Measurements from ENCODE around the gene MERTK. TPM values are rescaled to one million over a fixed set of nuclear protein-coding genes. Genes with fewer than 3 reads are reported as not detected.

MERTK gene
- total and polyA plus RNA-seq, 2 of the 13 experiments (the other 11 are each of a cell fraction or from before 2014, with no cell fraction given), result 37.3 to 44.7 TPM

DNA sequence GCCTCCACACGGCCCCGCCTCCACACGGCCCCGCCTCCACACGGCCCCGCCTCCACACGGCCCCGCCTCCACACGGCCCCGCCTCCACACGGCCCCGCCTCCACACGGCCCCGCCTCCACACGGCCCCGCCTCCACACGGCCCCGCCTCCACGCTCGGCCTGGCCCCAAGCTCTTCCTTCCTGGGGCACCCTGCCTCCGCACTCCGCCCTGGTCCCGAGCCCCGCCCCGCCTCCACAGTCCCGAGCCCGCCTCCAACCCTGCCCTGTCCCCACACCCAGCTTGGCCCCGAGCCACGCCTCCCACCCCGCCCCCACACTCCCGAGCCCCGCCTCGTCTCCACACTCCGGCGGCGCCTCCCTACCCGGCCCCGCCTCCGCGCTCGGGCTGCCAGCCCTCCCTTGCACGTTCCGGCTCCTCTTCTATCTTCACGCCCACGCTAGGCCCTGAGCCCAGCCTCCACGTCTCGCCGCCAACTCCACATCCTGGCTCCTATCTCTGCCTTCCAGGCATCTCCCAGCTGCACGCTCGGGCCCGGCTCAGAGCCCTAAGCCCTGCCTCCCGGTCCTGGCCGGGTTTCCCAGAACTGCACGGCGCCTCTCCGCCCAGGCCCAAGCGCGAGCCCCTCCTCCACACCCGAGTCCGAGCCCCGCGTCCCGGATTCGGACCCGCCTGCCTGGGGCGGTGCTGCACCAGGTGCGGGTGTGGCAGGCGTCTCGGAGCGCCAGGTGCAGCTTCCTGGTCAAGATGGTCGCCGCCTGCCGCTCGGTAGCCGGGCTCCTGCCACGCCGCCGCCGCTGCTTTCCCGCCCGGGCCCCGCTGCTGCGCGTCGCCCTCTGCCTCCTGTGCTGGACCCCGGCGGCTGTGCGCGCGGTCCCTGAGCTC lies 156.7 kb downstream of the MERTK start, which contains the start of gene TMEM87B (continued):
- TF ChIP-seq SKI (IDR thresholded peaks at IDR 0.05; ENCODE audit: partially characterized antibody) (no peak), ZNF652 (CRISPR knock-in tag; IDR thresholded peaks at IDR 0.05; ENCODE audit: borderline replicate concordance, low read depth) (no peak), KAT7 (CRISPR knock-in tag; IDR thresholded peaks at IDR 0.05; ENCODE audit: borderline replicate concordance) (no peak), NCOA1 (CRISPR knock-in tag; IDR thresholded peaks at IDR 0.05) (no peak; the same call in 1 of the 2 replicates), KDM6A (CRISPR knock-in tag; IDR thresholded peaks at IDR 0.05; ENCODE audit: low read depth) (no peak), SNAI1 (CRISPR knock-in tag; IDR thresholded peaks at IDR 0.05; ENCODE audit: borderline replicate concordance) (no peak), ZNF3 (CRISPR knock-in tag; IDR thresholded peaks at IDR 0.05) (no peak), BORCS8-MEF2B (CRISPR knock-in tag; IDR thresholded peaks at IDR 0.05) (peak; percentile 70), NCOA2 (CRISPR knock-in tag; IDR thresholded peaks at IDR 0.05) (peak; percentile 45; the same call in 1 of the 2 replicates), ZNF737 (CRISPR knock-in tag; IDR thresholded peaks at IDR 0.05; ENCODE audit: borderline replicate concordance) (no peak), ZNF615 (CRISPR knock-in tag; IDR thresholded peaks at IDR 0.05; ENCODE audit: borderline replicate concordance) (no peak), KLF16 (CRISPR knock-in tag; IDR thresholded peaks at IDR 0.05) (no peak; a peak in 2 of 4 replicates), ZNF569 (CRISPR knock-in tag; IDR thresholded peaks at IDR 0.05; ENCODE audit: borderline replicate concordance) (no peak), PITX1 (CRISPR knock-in tag; IDR thresholded peaks at IDR 0.05) (peak; percentile 60), EP300 (IDR thresholded peaks at IDR 0.05; ENCODE audit: low read depth in 2 of 2, low read length in 2 of 2) (no peak), EP300 (CRISPR knock-in tag; IDR thresholded peaks at IDR 0.05; ENCODE audit: borderline replicate concordance) (no peak; the same call in 1 of the 2 replicates), CBFB (CRISPR knock-in tag; IDR thresholded peaks at IDR 0.05) (0 out of 2 replicates have a peak, but pooled peaks have one; percentile 22), ZMYM3 (CRISPR knock-in tag; IDR thresholded peaks at IDR 0.05) (no peak), ZNF577 (CRISPR knock-in tag; IDR thresholded peaks at IDR 0.05; ENCODE audit: borderline replicate concordance, low read depth) (peak; percentile 71; the same call in 1 of the 2 replicates), KDM3A (CRISPR knock-in tag; IDR thresholded peaks at IDR 0.05; ENCODE audit: low read depth) (peak; percentile 19; the same call in 1 of the 2 replicates), ZNF761 (CRISPR knock-in tag; conservative IDR thresholded peaks at IDR 0.05) (no peak; the same call in 1 of the 2 replicates), PRMT3 (CRISPR knock-in tag; IDR thresholded peaks at IDR 0.05; ENCODE audit: borderline replicate concordance, low read depth) (no peak), POGZ (CRISPR knock-in tag; IDR thresholded peaks at IDR 0.05) (peak; percentile 54)
- TF ChIP-seq, protein P1, sequence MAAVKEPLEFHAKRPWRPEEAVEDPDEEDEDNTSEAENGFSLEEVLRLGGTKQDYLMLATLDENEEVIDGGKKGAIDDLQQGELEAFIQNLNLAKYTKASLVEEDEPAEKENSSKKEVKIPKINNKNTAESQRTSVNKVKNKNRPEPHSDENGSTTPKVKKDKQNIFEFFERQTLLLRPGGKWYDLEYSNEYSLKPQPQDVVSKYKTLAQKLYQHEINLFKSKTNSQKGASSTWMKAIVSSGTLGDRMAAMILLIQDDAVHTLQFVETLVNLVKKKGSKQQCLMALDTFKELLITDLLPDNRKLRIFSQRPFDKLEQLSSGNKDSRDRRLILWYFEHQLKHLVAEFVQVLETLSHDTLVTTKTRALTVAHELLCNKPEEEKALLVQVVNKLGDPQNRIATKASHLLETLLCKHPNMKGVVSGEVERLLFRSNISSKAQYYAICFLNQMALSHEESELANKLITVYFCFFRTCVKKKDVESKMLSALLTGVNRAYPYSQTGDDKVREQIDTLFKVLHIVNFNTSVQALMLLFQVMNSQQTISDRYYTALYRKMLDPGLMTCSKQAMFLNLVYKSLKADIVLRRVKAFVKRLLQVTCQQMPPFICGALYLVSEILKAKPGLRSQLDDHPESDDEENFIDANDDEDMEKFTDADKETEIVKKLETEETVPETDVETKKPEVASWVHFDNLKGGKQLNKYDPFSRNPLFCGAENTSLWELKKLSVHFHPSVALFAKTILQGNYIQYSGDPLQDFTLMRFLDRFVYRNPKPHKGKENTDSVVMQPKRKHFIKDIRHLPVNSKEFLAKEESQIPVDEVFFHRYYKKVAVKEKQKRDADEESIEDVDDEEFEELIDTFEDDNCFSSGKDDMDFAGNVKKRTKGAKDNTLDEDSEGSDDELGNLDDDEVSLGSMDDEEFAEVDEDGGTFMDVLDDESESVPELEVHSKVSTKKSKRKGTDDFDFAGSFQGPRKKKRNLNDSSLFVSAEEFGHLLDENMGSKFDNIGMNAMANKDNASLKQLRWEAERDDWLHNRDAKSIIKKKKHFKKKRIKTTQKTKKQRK (IDR thresholded peaks at IDR 0.05; ENCODE audit: low read length), result no peak
- TF ChIP-seq, protein P2, sequence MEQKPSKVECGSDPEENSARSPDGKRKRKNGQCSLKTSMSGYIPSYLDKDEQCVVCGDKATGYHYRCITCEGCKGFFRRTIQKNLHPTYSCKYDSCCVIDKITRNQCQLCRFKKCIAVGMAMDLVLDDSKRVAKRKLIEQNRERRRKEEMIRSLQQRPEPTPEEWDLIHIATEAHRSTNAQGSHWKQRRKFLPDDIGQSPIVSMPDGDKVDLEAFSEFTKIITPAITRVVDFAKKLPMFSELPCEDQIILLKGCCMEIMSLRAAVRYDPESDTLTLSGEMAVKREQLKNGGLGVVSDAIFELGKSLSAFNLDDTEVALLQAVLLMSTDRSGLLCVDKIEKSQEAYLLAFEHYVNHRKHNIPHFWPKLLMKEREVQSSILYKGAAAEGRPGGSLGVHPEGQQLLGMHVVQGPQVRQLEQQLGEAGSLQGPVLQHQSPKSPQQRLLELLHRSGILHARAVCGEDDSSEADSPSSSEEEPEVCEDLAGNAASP (CRISPR knock-in tag; IDR thresholded peaks at IDR 0.05; ENCODE audit: borderline replicate concordance), result no peak
